Activated CD4-positive, CD25-positive, alpha-beta regulatory T cell treated with anti-CD3 and anti-CD28 coated beads, Interleukin-2, amount 50 U/mL, for 16 hours (primary cell): ENCODE data around the gene KBTBD13.
"Not testable (repeated sequence)": the region's sequence is repeated elsewhere in the genome, so short reads cannot be mapped to it uniquely, and the experiment has no call there.

Source experiments
- DNase-seq: peaks from one replicate; pipeline ENCODE4 v3.0.0-alpha.2; 2020; ENCODE audit warnings: low read depth, low spot score

Gene KBTBD13

GRCh38 chr15:65089206-65089824 lies 12.8 kb downstream of the KBTBD13 start:
- no peak for DNase-seq

GRCh38 chr15:65091946-65092770 lies 15.6 kb downstream of the KBTBD13 start:
- DNase-seq: no peak

DNA sequence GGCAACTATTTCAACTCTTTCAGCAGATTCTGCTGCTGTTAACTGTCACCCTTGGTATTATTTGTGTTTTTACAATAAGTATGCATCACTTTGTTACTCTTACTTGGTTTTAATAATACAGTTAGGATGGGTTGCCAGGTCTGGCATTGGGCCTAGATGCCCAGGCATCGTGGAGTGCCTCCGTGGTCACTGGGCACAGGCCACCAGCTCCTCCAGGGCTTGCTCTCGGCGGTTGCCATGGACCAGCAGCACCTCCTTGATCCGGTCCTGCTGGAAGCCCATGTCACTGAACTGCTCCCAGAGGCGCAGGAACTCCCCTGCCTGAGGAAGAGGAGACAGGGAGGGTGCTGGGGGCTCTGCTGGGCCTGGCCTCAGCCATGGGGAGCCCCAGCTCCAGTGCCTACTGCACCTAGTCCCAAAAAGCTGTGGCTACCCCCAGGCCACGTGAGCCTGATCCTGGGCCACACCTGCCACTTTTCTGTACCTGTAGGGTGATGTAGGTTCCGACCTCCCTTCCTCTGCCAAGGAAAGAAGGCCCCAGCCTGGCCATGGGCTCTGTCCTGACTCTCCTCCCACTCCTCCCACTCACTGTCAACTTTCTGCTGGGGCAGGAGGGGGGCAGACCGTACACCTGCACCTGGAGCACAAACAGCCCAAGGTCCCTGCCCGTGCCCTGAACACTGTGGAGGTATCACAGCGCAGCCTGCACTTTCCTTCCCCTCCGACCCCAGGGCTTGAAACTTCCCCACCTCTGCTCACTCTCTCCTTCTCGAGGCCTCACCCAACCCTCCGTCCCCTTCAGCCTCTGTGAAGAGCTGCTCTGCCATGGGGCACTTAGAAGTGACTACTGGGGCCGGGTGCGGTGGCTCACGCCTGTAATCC lies 16.6 kb downstream of the KBTBD13 start:
- DNase-seq: no peak

DNA sequence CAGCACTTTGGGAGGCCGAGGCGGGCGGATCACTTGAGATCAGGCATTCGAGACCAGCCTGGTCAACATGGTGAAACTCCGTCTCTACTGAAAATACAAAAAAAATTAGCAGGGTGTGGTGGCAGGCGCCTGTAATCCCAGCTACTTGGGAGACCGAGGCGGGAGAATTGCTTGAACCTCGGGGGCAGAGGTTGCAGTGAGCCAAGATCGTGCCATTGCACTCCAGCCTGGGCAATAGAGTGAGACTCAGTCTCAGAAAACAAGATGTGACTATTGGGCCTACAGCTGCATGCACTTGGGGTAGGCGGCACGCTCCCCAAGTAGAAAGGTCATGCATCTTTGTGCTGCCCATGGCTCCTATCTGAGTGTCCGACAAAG lies 17.2 kb downstream of the KBTBD13 start:
- not testable (repeated sequence) for DNase-seq

GRCh38 chr15:65094294-65094995 lies 17.9 kb downstream of the KBTBD13 start:
- DNase-seq: no peak

DNA sequence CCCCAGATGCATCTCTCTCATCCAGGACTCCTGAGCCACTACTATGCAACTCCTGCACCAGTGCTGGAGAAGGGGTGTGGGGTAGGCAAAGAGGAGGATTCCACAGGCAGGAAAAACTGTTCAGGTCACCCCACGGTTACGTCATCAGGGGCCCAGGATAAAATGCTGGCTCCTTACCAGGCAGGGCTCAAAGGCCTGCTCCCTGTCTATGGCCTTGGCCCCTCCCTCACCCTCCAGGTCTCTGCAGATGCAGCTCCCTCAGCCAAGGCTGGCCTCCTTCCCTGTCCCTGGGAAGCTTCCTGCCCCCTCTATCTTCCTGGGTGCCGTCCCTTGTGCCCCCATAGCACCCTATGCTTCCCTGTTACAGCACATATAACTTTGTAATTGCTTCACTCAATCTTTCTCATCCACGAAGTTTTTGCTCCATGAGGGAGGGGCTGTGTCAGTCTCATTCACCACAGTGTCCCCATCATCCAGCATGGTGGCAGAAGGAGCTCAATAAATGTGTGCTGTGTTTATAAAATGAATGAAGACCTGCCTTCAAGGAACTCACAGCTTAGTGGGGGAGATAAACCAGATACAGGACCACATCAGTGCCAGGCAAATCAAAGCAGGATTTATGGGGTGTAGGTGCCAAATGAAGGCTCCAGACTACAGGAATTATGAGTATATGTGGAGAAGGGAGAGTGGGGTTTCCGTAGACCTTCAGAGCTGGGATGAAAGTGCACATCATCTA lies 18.6 kb downstream of the KBTBD13 start:
- no peak for DNase-seq

GRCh38 chr15:65095747-65096104 lies 19.2 kb downstream of the KBTBD13 start:
- DNase-seq: no peak

DNA sequence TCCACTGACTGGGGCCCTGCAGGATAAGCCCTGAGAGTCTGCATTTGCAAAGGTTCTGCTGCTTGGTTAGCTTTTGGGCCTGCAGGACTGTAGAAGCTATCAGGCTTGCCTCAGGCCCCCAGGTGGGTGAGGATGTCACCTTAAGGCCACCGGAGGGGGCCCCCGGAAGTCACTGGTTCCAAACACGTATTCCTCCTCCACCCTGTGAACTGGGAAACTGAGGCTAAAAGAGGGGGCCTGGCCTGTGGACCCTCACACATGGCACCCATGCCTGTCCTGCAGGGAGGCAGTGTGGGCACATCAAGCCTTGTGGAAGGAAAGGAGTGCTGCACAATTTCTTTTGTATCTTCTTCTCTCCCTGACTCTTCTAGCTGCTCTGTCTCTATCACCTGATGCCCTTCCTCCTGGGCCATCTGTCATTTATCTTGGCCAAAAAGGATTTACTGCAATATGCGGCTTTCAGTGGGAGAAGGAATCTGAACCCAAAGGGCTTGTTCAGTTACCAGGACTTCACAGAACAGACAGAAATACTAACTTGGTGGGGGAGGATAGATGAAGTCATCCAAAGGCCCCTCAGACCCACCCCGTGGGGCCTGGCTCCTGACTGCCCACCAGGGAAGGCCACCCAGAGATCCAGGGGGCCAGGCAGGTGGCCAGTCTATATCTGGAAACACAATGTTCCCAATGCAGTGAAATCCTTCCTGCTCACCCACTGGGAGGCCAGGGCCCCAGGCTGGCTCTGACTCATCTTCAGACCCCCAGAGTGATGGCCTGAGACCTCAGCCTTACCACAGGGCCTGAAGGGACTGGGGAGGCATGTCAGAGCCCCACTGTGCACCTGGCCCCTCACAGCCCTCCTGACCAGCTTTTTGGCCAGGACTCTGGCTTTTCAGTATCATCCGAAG lies 20.2 kb downstream of the KBTBD13 start:
- no peak for DNase-seq

- no peak for DNase-seq
Observed at GRCh38 chr15:65097651-65098263, 21.2 kb downstream of the KBTBD13 start.

- DNase-seq: no peak
Observed at GRCh38 chr15:65099336-65099735, 22.8 kb downstream of the KBTBD13 start.

GRCh38 chr15:65099801-65100200 lies 23.3 kb downstream of the KBTBD13 start:
- not testable (repeated sequence) for DNase-seq

DNA sequence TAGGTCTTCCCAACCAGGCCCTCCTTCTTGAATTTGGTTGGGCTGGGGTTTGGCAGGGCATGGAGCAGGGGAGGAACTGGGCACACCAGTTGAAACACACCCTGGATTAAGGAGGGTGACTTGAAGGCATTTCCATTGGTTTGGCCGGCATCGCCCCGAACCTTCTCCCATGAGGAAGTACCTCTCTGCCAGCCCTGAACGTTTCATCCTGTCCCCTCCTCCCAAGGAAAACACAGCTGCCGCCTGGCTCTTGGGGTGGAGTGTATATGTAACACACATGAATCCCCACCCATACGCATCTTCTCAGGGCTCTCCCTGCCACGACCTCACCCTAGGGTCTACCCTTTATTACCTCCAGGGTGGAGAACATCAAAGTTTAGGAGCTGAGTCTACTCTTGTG lies 23.9 kb downstream of the KBTBD13 start:
- no peak for DNase-seq

GRCh38 chr15:65101411-65101890 lies 24.9 kb downstream of the KBTBD13 start:
- peak; percentile 8 for DNase-seq

GRCh38 chr15:65101891-65102708 lies 25.6 kb downstream of the KBTBD13 start:
- no peak for DNase-seq

- DNase-seq: no peak
Observed at GRCh38 chr15:65102912-65103311, 26.4 kb downstream of the KBTBD13 start.

- no peak for DNase-seq
Observed at GRCh38 chr15:65105038-65105437, 28.5 kb downstream of the KBTBD13 start.

- no peak for DNase-seq
Observed at GRCh38 chr15:65106011-65106590, 29.6 kb downstream of the KBTBD13 start.

DNA sequence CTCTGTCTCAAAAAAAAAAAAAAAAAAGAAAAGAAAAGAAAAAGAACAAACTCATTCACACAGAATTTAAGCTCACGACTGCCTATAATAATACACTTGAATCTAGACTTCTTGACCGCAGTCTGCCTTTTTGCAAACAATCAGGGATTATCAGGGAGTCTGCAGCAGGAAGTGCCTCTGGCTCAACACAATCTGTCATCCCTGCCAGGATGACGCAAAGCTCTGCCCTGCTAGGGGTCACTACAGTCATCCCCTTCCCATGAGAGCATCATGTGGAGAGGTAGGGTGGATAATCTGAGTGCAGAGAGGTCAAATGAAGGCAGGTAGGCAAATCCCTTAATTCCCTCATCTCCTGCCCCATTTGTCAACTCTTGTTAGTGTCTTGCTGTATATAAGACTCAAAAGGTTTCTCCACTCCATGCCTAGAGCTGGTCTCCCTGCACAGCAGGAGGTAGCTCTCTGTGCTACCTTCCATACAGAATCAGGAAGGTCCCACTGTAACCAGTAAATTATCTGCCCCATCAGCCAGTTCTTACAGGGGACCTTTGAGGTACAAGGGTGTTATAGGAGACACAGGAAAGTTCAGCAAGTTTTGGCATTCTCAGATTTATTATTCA lies 34.2 kb downstream of the KBTBD13 start:
- no peak for DNase-seq
